Measurements from ENCODE around the gene EDDM13. TPM values are rescaled to one million over a fixed set of nuclear protein-coding genes. Genes with fewer than 3 reads are reported as not detected.

Gene EDDM13
- total RNA-seq, 1 donor from 2014 or later: not detected

GRCh38 chr19:56312342-56312741 is 39.8 kb downstream of the EDDM13 start:
- Histone ChIP-seq H3K4me2 (no peak overlapping the region), H3K9ac (no peak overlapping the region), H2AFZ (replicated peaks) (no peak overlapping the region), H3K79me2 (ENCODE audit: low read depth) (no peaks in the 10 kb centered on the region), H4K20me1 (ENCODE audit: low read depth) (no peaks in the 10 kb centered on the region), H3K9me3 (ENCODE audit: low read depth) (no peaks in the 10 kb centered on the region), H3K4me3 (no peak overlapping the region), H3F3A (ENCODE audit: low read depth) (peaks cover 9% of the 10 kb centered on the region), H3K36me3 (no peaks in the 10 kb centered on the region), H3K4me1 (peaks cover 9% of the 10 kb centered on the region), H3K27me3 (no peaks in the 10 kb centered on the region), H3K27ac (no peak overlapping the region)
- H3K27ac Mint-ChIP-seq: no peak overlapping the region
- H3K9me3 Mint-ChIP-seq: no peaks in the 10 kb centered on the region
- H3K36me3 Mint-ChIP-seq: peaks cover 10% of the 10 kb centered on the region
- no peaks in the 10 kb centered on the region for H3K27me3 Mint-ChIP-seq (ENCODE audit: insufficient read depth, low read depth)
- no peak for DNase-seq (ENCODE audit: low spot score)
- H3K4me3 Mint-ChIP-seq: peak overlapping the region; percentile 15
- no peak for TF ChIP-seq EZH2phosphoT487 (IDR thresholded peaks at IDR 0.05)
- TF ChIP-seq, protein P1, sequence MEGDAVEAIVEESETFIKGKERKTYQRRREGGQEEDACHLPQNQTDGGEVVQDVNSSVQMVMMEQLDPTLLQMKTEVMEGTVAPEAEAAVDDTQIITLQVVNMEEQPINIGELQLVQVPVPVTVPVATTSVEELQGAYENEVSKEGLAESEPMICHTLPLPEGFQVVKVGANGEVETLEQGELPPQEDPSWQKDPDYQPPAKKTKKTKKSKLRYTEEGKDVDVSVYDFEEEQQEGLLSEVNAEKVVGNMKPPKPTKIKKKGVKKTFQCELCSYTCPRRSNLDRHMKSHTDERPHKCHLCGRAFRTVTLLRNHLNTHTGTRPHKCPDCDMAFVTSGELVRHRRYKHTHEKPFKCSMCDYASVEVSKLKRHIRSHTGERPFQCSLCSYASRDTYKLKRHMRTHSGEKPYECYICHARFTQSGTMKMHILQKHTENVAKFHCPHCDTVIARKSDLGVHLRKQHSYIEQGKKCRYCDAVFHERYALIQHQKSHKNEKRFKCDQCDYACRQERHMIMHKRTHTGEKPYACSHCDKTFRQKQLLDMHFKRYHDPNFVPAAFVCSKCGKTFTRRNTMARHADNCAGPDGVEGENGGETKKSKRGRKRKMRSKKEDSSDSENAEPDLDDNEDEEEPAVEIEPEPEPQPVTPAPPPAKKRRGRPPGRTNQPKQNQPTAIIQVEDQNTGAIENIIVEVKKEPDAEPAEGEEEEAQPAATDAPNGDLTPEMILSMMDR (IDR thresholded peaks at IDR 0.05): no peak
- no peak for TF ChIP-seq EZH2 (IDR thresholded peaks at IDR 0.05)
- peaks cover 9% of the 10 kb centered on the region for H3K4me1 Mint-ChIP-seq

- Mint-ChIP-seq H3K27ac (no peak overlapping the region), H3K9me3 (no peaks in the 10 kb centered on the region), H3K4me3 (peak overlapping the region; percentile 95), H3K36me3 (peaks cover 10% of the 10 kb centered on the region), H3K27me3 (ENCODE audit: insufficient read depth, low read depth) (no peaks in the 10 kb centered on the region), H3K4me1 (peaks cover 9% of the 10 kb centered on the region)
- H3K36me3 ChIP-seq: no peaks in the 10 kb centered on the region
- no peak for DNase-seq (ENCODE audit: low spot score)
- peaks cover 9% of the 10 kb centered on the region for H3F3A ChIP-seq (ENCODE audit: low read depth)
- H2AFZ ChIP-seq (replicated peaks): no peak overlapping the region
- H3K4me3 ChIP-seq: peak overlapping the region; percentile 68
- peaks cover 9% of the 10 kb centered on the region for H3K4me1 ChIP-seq
- no peaks in the 10 kb centered on the region for H3K27me3 ChIP-seq
- no peak overlapping the region for H3K9ac ChIP-seq
- no peaks in the 10 kb centered on the region for H4K20me1 ChIP-seq (ENCODE audit: low read depth)
- H3K79me2 ChIP-seq (ENCODE audit: low read depth): no peaks in the 10 kb centered on the region
- H3K9me3 ChIP-seq (ENCODE audit: low read depth): no peaks in the 10 kb centered on the region
- H3K4me2 ChIP-seq: peak overlapping the region; percentile 96
- no peak overlapping the region for H3K27ac ChIP-seq
- no peak for TF ChIP-seq EZH2phosphoT487 (IDR thresholded peaks at IDR 0.05)
- TF ChIP-seq, protein P1 (IDR thresholded peaks at IDR 0.05): no peak
- no peak for TF ChIP-seq EZH2 (IDR thresholded peaks at IDR 0.05)
These were observed 40.5 kb downstream of the EDDM13 start for GRCh38 chr19:56312787-56313657.

- Histone ChIP-seq H3F3A (ENCODE audit: low read depth) (peaks cover 9% of the 10 kb centered on the region), H3K27me3 (no peaks in the 10 kb centered on the region), H3K4me1 (peaks cover 9% of the 10 kb centered on the region), H2AFZ (replicated peaks) (peak overlapping the region; percentile 92), H3K4me3 (peak overlapping the region; percentile 68), H4K20me1 (ENCODE audit: low read depth) (no peaks in the 10 kb centered on the region), H3K36me3 (no peaks in the 10 kb centered on the region), H3K79me2 (ENCODE audit: low read depth) (no peaks in the 10 kb centered on the region), H3K4me2 (peak overlapping the region; percentile 96), H3K9me3 (ENCODE audit: low read depth) (no peaks in the 10 kb centered on the region), H3K27ac (peak overlapping the region; percentile 81), H3K9ac (peak overlapping the region; percentile 58)
- no peak for DNase-seq (ENCODE audit: low spot score)
- H3K9me3 Mint-ChIP-seq: no peaks in the 10 kb centered on the region
- H3K4me1 Mint-ChIP-seq: peaks cover 9% of the 10 kb centered on the region
- H3K36me3 Mint-ChIP-seq: peaks cover 10% of the 10 kb centered on the region
- TF ChIP-seq EZH2 (IDR thresholded peaks at IDR 0.05) (no peak), EZH2phosphoT487 (IDR thresholded peaks at IDR 0.05) (no peak)
- TF ChIP-seq, protein P1 (IDR thresholded peaks at IDR 0.05): no peak
- H3K27me3 Mint-ChIP-seq (ENCODE audit: insufficient read depth, low read depth): no peaks in the 10 kb centered on the region
- peak overlapping the region; percentile 100 for H3K27ac Mint-ChIP-seq
- peak overlapping the region; percentile 95 for H3K4me3 Mint-ChIP-seq
These were observed 41.5 kb downstream of the EDDM13 start for GRCh38 chr19:56314018-56314380.
